ENCODE results near the gene RRBP1. TPM values are rescaled to one million over a fixed set of nuclear protein-coding genes. Genes with fewer than 3 reads are reported as not detected.

RRBP1 gene
- total and polyA plus RNA-seq, 2 of the 4 experiments (the other 2 are of a cell fraction), result 90.2 to 136 TPM

DNA sequence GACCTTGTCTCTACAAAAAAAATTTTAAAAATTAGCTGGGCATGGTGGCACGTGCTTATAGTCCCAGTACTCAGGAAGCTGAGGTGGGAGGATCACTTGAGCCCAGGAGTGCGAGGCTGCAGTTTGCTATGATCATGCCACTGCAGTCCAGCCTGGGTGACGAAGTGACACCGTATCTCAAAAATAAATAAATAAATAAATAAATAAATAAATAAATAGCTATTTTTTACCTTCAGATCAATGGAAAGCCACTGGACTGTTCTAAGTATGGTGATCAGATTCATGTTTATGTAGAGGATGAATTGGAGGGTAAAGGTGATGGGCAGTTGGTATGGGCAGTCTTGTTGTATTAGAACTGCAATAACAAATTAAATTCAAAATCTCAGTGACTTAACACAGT, 88.1 kb downstream of the RRBP1 start:
- BruUV-seq (replicated peaks), result no TSS peak
- H4K91ac ChIP-seq (ENCODE audit: insufficient read depth, low read depth, low read length), result no peak overlapping the region
- H3K4me1 ChIP-seq (ENCODE audit: control insufficient read depth, insufficient read depth, low read length), result peaks cover 17% of the 10 kb centered on the region
- dilution Hi-C loops (cut with HindIII; ENCODE audit: low sequenced_read_pairs, unreplicated experiment) (no loop called here), in situ Hi-C loops (cut with MboI; ENCODE audit: low sequenced_read_pairs) (no loop called here), intact Hi-C loops (cut with micrococcal nuclease) (loop anchor here (1.0 to 2.0 kb wide), 2 partner anchors 21 to 57 kb away; no protein-coding TSS in a partner anchor)
- peaks cover 94% of the 10 kb centered on the region for H4K20me1 ChIP-seq (ENCODE audit: insufficient read depth, low read length)
- POLR2A ChIA-PET (ENCODE audit: unreplicated experiment), result interaction anchor here (0.6 kb wide), 2 partner anchors 23 to 647 kb away, joined by 3 to 5 read pairs; no protein-coding TSS in a partner anchor
- H3K4me2 ChIP-seq (ENCODE audit: low read depth, low read length), result no peak overlapping the region
- no peak overlapping the region for H2AK9ac ChIP-seq (replicated peaks; ENCODE audit: low read depth, low read length, poor library complexity)
- no peak for ATAC-seq (ENCODE audit: low read depth)
- H3K14ac ChIP-seq (replicated peaks; ENCODE audit: low read depth, low read length), result no peak overlapping the region
- WGBS, 2 experiments (ENCODE audit: extremely low coverage in 2 of 2, insufficient read length in 1 of 2), result no CpG with 5 or more reads among the region's 4 CpGs
- H2BK120ac ChIP-seq (ENCODE audit: low read depth, low read length), result no peak overlapping the region
- no peaks in the 10 kb centered on the region for H3K9me3 ChIP-seq (ENCODE audit: control insufficient read depth, insufficient read depth, low read length)
- no peak overlapping the region for H4K8ac ChIP-seq (ENCODE audit: low read depth in 2 of 2, low read length in 2 of 2)
- H4K5ac ChIP-seq (ENCODE audit: low read depth, low read length), result no peak overlapping the region
- no peak overlapping the region for H3K4me3 ChIP-seq (ENCODE audit: insufficient read depth, low read depth, low read length)
- no peak overlapping the region for H3K23ac ChIP-seq (ENCODE audit: low read depth, low read length)
- peaks cover 12 to 69% of the 10 kb centered on the region in 2 experiments for H3K79me1 ChIP-seq (ENCODE audit: low read depth in 1 of 2, low read length in 2 of 2)
- H3K18ac ChIP-seq (ENCODE audit: low read depth, low read length), result no peak overlapping the region
- H3K36me3 ChIP-seq (ENCODE audit: control insufficient read depth, insufficient read depth, low read length), result peaks cover 7% of the 10 kb centered on the region
- no peak overlapping the region for H3K9ac ChIP-seq (ENCODE audit: low read depth, low read length)
- H2AK5ac ChIP-seq (ENCODE audit: low read depth, low read length), result no peak overlapping the region
- H3K9me1 ChIP-seq (ENCODE audit: insufficient read depth, low read length), result peaks cover 17% of the 10 kb centered on the region
- TF ChIP-seq, protein P1, sequence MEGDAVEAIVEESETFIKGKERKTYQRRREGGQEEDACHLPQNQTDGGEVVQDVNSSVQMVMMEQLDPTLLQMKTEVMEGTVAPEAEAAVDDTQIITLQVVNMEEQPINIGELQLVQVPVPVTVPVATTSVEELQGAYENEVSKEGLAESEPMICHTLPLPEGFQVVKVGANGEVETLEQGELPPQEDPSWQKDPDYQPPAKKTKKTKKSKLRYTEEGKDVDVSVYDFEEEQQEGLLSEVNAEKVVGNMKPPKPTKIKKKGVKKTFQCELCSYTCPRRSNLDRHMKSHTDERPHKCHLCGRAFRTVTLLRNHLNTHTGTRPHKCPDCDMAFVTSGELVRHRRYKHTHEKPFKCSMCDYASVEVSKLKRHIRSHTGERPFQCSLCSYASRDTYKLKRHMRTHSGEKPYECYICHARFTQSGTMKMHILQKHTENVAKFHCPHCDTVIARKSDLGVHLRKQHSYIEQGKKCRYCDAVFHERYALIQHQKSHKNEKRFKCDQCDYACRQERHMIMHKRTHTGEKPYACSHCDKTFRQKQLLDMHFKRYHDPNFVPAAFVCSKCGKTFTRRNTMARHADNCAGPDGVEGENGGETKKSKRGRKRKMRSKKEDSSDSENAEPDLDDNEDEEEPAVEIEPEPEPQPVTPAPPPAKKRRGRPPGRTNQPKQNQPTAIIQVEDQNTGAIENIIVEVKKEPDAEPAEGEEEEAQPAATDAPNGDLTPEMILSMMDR (conservative IDR thresholded peaks at IDR 0.05; ENCODE audit: low read depth, low read length), result no peak
- TF ChIP-seq CEBPB (IDR thresholded peaks at IDR 0.05; ENCODE audit: low read depth, low read length) (no peak), RFX5 (IDR thresholded peaks at IDR 0.05; ENCODE audit: low read depth, low read length) (no peak), RCOR1 (IDR thresholded peaks at IDR 0.05; ENCODE audit: insufficient replicate concordance, low read length) (no peak), CHD1 (IDR thresholded peaks at IDR 0.05; ENCODE audit: low read depth, low read length) (no peak), SMC3 (IDR thresholded peaks at IDR 0.05; ENCODE audit: low read depth, low read length) (no peak), BHLHE40 (IDR thresholded peaks at IDR 0.05; ENCODE audit: low read depth, low read length) (no peak), POLR2A (IDR thresholded peaks at IDR 0.05; ENCODE audit: low read depth, low read length) (no peak), MAFK (IDR thresholded peaks at IDR 0.05; ENCODE audit: low read depth, low read length) (no peak), NFE2L2 (IDR thresholded peaks at IDR 0.05; ENCODE audit: low read depth, low read length) (no peak), MAZ (IDR thresholded peaks at IDR 0.05; ENCODE audit: borderline replicate concordance, low read depth, low read length) (no peak)
- TF ChIP-seq, protein P2, sequence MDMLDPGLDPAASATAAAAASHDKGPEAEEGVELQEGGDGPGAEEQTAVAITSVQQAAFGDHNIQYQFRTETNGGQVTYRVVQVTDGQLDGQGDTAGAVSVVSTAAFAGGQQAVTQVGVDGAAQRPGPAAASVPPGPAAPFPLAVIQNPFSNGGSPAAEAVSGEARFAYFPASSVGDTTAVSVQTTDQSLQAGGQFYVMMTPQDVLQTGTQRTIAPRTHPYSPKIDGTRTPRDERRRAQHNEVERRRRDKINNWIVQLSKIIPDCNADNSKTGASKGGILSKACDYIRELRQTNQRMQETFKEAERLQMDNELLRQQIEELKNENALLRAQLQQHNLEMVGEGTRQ (IDR thresholded peaks at IDR 0.05; ENCODE audit: low read depth, low read length), result no peak
- no peaks in the 10 kb centered on the region for H3K27me3 ChIP-seq (ENCODE audit: control insufficient read depth, insufficient read depth, low read length)
- H3K27ac ChIP-seq (ENCODE audit: insufficient read depth, low read length), result no peak overlapping the region
- no peak overlapping the region for H3K4ac ChIP-seq (ENCODE audit: low read depth, low read length)
- CTCF ChIA-PET, result interaction anchor here (1.0 to 2.2 kb wide), 2 partner anchors 22 to 57 kb away, joined by 3 to 7 read pairs; no protein-coding TSS in a partner anchor
- DNase-seq, result no peak
- H3K56ac ChIP-seq (ENCODE audit: extremely low read depth, insufficient read depth, low read length), result no peak overlapping the region
- H2AFZ ChIP-seq (replicated peaks; ENCODE audit: low read length, poor library complexity), result no peak overlapping the region
- H2BK5ac ChIP-seq (ENCODE audit: low read depth, low read length, poor library complexity, severe bottlenecking), result peak overlapping the region; percentile 17
- H2BK15ac ChIP-seq (ENCODE audit: low read depth, low read length), result no peak overlapping the region
- no peak overlapping the region for H2BK20ac ChIP-seq (ENCODE audit: low read depth, low read length)
